ENCODE results near the gene LAMA3.
A peak's percentile ranks its signal among the peaks of the same experiment; 100 is the strongest.

The LAMA3 gene

GRCh38 chr18:23701017-23701416 is 11.8 kb downstream of the LAMA3 start:
- no peak for TF ChIP-seq CTCF (IDR thresholded peaks at IDR 0.05; ENCODE audit: extremely low read depth, missing control alignments)
- DNase-seq (ENCODE audit: low spot score): no peak

- DNase-seq (ENCODE audit: low spot score): no peak
- no peak for TF ChIP-seq CTCF (IDR thresholded peaks at IDR 0.05; ENCODE audit: extremely low read depth, missing control alignments)
These were observed 12.4 kb downstream of the LAMA3 start for GRCh38 chr18:23701544-23702064.

- TF ChIP-seq CTCF (IDR thresholded peaks at IDR 0.05; ENCODE audit: extremely low read depth, missing control alignments): no peak
- DNase-seq (ENCODE audit: low spot score): no peak
These were observed 13.4 kb downstream of the LAMA3 start for GRCh38 chr18:23702606-23703005.

GRCh38 chr18:23703057-23703986 is 14.1 kb downstream of the LAMA3 start:
- DNase-seq (ENCODE audit: low spot score): peak; percentile 44
- TF ChIP-seq CTCF (IDR thresholded peaks at IDR 0.05; ENCODE audit: extremely low read depth, missing control alignments): peak; percentile 12

GRCh38 chr18:23703987-23704384 is 14.7 kb downstream of the LAMA3 start:
- DNase-seq (ENCODE audit: low spot score): no peak
- no peak for TF ChIP-seq CTCF (IDR thresholded peaks at IDR 0.05; ENCODE audit: extremely low read depth, missing control alignments)

GRCh38 chr18:23704806-23705205 is 15.6 kb downstream of the LAMA3 start:
- DNase-seq (ENCODE audit: low spot score): no peak
- no peak for TF ChIP-seq CTCF (IDR thresholded peaks at IDR 0.05; ENCODE audit: extremely low read depth, missing control alignments)

GRCh38 chr18:23706971-23707640 is 17.9 kb downstream of the LAMA3 start:
- no peak for TF ChIP-seq CTCF (IDR thresholded peaks at IDR 0.05; ENCODE audit: extremely low read depth, missing control alignments)

More at GRCh38 chr18:23706971-23707640, 17.9 kb downstream of the LAMA3 start:
- DNase-seq (ENCODE audit: low spot score): no peak
